GM19351 (cell line): ENCODE data around the gene RAB18.
"Not testable (repeated sequence)": the region's sequence is repeated elsewhere in the genome, so short reads cannot be mapped to it uniquely, and the experiment has no call there.

Experiments
- ATAC-seq: cut with Tn5 transposase; IDR thresholded peaks from one replicate; pipeline ENCODE4 v1.9.1; 2021; ENCODE audit warnings: mild to moderate bottlenecking, moderate library complexity; ENCODE audit not compliant: unreplicated experiment

The RAB18 gene

GRCh38 chr10:27504808-27505460 lies 830 bp downstream of the RAB18 start:
- ATAC-seq = no peak

DNA sequence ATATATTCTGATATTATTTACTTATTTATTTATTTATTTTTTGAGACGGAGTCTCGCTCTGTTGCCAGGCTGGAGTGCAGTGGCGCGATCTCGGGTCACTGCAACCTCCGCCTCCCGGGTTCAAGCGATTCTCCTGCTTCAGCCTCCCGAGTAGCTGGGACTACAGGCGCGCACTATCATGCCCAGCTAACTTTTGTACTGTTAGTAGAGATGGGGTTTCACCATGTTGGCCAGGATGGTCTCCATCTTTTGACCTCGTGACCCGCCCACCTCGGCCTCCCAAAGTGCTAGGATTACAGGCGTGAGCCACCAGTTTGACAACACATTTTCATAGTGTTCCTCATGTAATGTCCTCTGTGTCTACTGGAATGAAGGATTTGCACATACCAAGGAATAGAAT lies 1.4 kb downstream of the RAB18 start:
- ATAC-seq = not testable (repeated sequence)

DNA sequence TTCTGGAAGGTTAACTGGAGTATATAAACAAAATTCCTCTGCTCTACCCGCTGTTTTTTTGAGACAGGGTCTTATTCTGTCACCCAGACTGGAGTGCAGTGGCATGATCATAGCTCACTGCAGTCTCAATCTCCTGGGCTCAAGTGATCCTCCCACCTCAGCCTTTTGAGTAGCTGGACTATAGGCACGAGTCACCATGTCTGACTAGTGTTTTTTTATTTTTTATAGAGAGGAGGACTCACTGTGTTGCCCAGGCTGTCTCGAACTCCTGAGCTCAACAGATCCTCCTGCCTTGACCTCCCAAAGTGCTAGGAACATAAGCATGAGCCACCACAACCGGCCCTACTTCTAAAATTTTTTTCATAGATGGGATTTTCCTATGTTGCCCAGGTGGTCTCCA lies 2.2 kb downstream of the RAB18 start:
- ATAC-seq = no peak

DNA sequence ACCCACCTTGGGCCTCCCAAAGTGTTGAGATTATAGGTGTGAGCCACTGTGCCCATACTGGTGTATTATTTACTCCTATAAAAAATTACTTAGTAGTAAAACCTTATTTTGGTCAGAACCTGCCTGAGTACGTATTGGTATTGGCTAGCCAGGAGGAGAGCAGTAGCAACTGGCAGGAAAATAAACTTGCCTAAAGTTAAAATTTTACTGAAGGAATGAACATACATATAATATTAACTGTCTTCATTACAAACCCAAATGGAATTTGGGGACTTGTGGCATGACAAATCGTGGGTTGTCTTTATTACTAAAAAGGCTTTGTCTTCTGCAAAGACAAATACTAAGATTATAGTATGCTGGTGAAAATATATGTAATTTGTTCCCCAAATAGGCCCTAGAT lies 8.4 kb downstream of the RAB18 start:
- no peak for ATAC-seq

DNA sequence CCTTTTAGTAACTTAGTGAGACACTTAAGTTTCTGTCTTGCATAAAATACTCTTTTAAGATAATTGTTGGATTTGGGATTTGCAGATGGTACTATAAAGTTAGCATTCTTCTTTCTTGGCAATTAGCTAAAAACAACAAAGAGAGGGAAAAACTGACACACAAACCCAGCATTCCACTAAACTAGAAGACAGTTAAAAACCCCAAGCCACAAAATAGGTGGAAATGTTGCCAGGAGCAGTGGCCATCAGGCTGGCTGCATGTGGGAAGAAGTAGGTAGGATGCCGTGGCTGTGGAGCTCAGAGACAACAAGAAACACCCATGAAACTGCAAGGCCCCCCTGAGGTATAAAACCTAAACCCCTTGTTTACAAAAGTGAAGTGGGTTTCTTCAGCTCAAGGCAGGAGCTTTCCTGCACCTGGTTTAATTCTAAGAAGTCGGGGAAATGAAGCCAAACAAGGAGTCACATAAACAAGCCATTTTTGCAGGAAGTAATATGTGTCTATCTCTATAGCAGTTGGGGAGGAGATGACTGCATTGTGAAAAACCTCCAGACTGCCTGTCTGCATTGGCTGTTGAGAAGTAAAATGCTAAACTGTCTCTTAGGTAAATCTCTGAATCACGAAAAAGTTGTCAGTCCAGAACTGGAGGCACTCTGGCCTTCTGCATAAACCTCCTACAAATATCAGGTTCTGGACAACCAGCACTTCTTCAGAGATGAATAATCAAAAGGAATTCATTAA lies 9.5 kb downstream of the RAB18 start:
- ATAC-seq = no peak

GRCh38 chr10:27514243-27514642 lies 10.1 kb downstream of the RAB18 start:
- ATAC-seq = no peak

- ATAC-seq = no peak
Observed at GRCh38 chr10:27518261-27518660, 14.2 kb downstream of the RAB18 start.

DNA sequence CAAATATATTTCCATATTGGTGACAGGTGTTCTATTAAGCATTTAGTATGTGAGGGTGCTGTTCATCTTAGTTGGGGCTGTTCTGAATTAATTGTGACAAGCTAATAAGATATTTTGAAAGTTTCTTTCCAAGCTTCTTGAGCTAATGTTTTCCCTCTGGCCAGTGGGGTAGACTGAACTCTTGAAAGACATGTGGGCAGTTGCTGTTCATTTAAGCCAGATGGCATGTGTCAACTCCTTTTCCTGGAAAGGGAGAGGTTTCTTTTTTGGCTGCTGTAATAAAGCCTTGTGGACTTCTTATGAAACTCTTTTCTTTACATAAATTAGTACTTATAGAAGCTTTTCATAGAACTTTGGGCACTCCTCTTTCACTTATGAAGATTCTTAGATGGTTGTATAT lies 21.7 kb downstream of the RAB18 start:
- no peak for ATAC-seq

GRCh38 chr10:27526242-27526641 lies 22.1 kb downstream of the RAB18 start:
- no peak for ATAC-seq

GRCh38 chr10:27527666-27528295 lies 23.7 kb downstream of the RAB18 start:
- ATAC-seq = no peak

GRCh38 chr10:27529010-27529783 lies 25.1 kb downstream of the RAB18 start:
- no peak for ATAC-seq

- no peak for ATAC-seq
Observed at GRCh38 chr10:27530477-27530876, 26.4 kb downstream of the RAB18 start.

- ATAC-seq = no peak
Observed at GRCh38 chr10:27531336-27531847, 27.3 kb downstream of the RAB18 start.

GRCh38 chr10:27534161-27534700 lies 30.1 kb downstream of the RAB18 start:
- ATAC-seq = no peak

DNA sequence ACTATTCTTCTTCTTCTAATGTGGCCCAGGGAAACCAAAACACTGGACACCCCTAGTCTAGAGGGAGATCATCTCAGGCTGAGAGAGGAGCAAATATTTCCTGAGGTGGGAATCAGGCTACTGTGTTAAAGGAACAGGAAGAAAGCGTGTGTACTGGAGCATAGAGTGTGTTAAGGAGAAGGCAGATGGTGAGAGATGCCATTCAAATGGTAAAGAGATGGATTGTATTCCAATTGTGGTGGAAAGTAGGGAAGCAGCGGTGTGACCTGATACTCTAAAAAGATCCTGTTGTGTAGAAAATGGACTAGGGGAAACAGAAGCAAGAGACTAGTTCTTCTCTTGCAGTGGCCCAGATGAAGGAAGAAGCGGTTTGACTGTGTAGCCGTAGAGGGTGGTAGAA lies 31.2 kb downstream of the RAB18 start:
- no peak for ATAC-seq

DNA sequence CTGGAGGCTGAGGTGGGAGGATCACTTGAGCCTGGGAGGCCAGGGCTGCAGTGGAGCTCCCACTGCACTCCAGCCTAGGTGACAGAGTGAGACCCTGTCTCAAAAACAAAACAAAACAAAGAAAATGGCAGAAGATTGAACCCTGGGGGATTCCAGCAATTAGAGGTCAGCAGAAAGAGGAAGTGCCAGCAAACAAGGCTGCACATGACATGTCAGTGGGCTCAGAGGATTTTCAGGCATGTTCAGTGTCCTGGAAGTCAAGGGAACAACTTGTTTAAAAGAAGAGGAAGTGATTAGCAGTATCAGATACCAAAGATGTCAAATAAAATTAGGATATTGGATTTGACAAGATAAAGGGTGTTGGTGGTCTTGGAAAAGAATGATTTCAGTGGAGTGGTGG lies 32.3 kb downstream of the RAB18 start:
- ATAC-seq = peak; percentile 54

DNA sequence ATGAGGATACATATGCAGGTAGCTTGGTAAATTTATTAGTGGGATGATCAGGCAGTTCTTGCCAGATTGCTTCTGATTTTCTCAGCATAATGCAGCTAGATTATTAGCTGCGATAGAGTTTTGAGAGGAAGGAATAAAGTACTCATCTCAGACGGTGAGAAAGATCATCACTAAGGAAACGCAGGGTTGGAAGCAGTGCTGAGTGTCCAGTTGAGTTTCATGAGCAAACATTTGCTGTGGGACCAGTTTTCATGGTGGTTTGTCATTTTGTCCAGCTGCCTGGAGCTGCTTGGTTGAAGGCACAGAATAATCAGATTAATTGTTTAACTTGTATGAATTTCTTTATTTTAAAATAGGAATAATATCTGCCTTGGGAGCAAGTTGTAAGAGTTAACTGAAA lies 33.1 kb downstream of the RAB18 start:
- ATAC-seq = no peak

GRCh38 chr10:27537787-27538186 lies 33.7 kb downstream of the RAB18 start:
- ATAC-seq = no peak

- ATAC-seq = no peak
Observed at GRCh38 chr10:27540672-27541071, 36.6 kb downstream of the RAB18 start.

GRCh38 chr10:27541796-27542729 lies 38.0 kb downstream of the RAB18 start:
- no peak for ATAC-seq
